Adipose tissue (tissue), 3 donors: ENCODE measurements around the gene F5. TPM values are rescaled to one million over a fixed set of nuclear protein-coding genes. Genes with fewer than 3 reads are reported as not detected.
"Not testable (repeated sequence)": the region's sequence is repeated elsewhere in the genome, so short reads cannot be mapped to it uniquely, and the experiment has no call there.

Experiments used
- H3K27ac ChIP-seq: one replicate; pipeline ENCODE4 v1.5.1; 2013; ENCODE audit warnings: low read depth, low read length
- WGBS, 3 donors: extraction: QIAGEN DNeasy Blood & Tissue Kit; methylation state at CpG; one replicate each; pipeline ENCODE4 v1.1.7; 2013; 5-methylcytosine and 5-hydroxymethylcytosine counted together
- polyA plus RNA-seq, 3 donors: library from polyadenylated mRNA; stranded (reverse); fragments of 200-250 nt; gene quantifications; one replicate each; pipeline ENCODE4 v1.2.3, GENCODE V29; 2013
- donor health status: healthy with polysubstance abuse.
- donor health status: Bipolar disorder and iron deficiency.
- donor health status: healthy.

Gene F5
- polyA plus RNA-seq, 3 donors, result 0.22 to 3.6 (median 0.67) TPM

GRCh38 chr1:169523904-169524303, 62.4 kb downstream of the F5 start:
- no peak overlapping the region for H3K27ac ChIP-seq

DNA sequence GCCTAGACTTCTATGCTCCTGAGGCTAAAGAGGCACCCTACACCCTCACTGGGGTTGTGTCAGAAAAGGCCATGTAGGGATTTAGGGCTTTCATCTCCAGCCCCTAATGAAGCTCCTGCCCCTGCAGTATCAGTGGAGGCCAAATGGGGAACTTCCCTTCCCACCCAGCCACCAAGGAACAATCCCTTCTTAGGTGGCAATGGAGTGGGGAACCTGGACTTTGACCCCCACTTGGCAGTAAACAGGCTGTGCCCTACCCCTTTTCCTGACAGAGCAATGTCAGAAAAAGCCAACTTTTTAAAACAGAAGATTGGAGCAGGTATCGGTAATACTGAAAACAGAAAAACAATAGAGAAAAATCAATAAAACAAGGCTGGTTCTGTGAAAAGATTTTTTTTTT, 65.1 kb downstream of the F5 start:
- 77 to 98% (median 92%) methylated on average over 1 of the region's 1 CpG for whole genome bisulfite sequencing, 3 donors
- H3K27ac ChIP-seq, result no peak overlapping the region

- no peak overlapping the region for H3K27ac ChIP-seq
- 93 to 96% (median 93%) methylated on average over 2 of the region's 2 CpGs for WGBS, 3 donors
These were observed 68.6 kb downstream of the F5 start for GRCh38 chr1:169517558-169518186.

DNA sequence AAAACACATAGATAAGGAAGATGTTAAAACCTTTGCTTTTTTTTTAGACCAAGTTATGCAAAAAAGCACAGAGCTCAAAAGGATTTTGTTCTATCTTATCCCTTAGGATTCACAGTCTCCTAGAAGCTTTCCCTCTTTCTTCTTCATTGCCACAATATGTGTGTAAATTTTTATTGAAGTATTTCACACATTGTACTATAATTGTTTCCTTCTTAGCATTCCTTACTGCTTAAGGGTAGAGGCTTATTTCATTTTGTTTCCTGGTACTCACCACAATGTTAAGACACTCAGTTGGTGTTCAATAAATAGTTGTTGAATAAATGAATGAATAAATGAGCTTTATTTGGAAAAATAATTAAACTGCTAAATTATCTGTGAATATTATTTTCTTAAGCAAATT, 70.6 kb downstream of the F5 start:
- H3K27ac ChIP-seq, result no peak overlapping the region

- H3K27ac ChIP-seq, result no peak overlapping the region
- 68 to 75% (median 68%) methylated on average over 2 of the region's 2 CpGs for WGBS, 3 donors
These were observed 71.6 kb downstream of the F5 start for GRCh38 chr1:169514566-169515270.

GRCh38 chr1:169513208-169513607, 73.1 kb downstream of the F5 start:
- no peak overlapping the region for H3K27ac ChIP-seq

DNA sequence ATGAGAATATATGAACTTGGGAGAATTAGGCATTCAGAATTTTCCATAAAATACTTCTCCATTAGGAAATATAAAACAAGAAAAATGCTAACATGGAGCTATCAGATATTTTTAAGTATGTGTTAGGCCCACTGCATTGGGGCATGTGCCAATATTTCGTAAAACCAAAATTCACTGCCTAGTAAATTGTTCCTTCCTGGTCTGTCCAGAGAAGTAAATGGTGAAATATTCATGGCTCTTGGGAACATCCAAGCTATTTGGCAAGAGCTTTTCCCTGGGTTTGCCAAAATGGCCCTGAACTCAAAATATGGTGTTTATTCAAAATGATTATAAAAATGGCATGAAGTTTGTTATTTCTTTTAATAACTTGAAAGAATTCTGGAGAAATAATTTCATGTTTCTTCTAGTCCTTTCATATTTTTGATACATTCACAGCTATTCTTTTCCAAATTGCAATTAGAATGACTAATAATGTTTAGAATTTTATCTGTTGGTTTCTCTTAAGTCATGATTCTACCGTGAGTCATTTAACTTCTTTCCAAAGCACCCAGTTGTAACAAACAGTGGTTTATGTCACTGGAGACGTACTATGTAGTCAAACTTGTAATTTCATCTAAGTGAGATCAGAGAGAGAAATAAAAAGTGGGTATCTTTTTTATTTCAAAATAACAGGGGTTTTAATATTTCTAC, 74.8 kb downstream of the F5 start:
- H3K27ac ChIP-seq, result no peak overlapping the region

DNA sequence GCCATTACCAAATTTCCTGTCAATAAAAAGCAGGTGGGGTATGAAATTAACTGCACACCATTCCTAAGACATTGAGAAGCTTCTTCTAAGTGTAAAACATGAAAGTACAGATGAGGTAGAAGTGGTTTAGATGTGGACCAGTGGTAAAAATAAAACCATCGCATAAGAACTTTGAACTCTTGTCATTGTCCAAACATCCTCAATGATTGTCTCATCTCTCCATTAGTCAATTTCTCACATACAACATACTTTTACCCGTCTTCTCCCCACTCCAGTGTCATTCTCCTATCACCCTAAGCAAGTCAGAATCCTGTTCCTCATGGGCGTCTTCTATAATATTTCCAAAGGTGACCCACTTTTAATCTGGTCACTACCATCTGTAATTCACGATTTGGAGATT, 76.2 kb downstream of the F5 start:
- WGBS, 3 donors, result 81 to 84% (median 81%) methylated on average over 4 of the region's 4 CpGs
- H3K27ac ChIP-seq, result no peak overlapping the region

More for the DNA sequence above, 74.8 kb downstream of the F5 start:
- WGBS, 3 donors, result 42 to 76% (median 44%) methylated on average over 3 of the region's 3 CpGs

DNA sequence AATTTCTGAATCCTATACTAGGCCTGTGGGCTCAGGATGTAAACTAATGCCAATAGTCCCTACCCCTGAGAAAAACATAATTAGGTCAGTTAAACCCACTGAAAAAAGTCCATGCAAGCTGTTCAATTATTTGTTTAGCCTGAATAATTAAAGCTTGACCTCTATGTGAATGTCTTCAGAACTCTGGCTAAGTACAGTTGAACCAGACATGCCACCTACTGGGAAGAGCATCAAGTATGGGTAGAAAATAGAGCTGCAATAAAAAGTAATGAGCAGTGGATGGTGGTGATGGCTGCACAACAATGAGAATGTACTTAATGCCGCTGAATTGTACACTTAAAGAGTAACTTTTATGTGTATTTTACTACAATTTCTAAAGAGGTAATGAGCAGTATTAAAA, 76.9 kb downstream of the F5 start:
- H3K27ac ChIP-seq, result no peak overlapping the region
- WGBS, 3 donors, result 86 to 99% (median 86%) methylated on average over 1 of the region's 1 CpG

DNA sequence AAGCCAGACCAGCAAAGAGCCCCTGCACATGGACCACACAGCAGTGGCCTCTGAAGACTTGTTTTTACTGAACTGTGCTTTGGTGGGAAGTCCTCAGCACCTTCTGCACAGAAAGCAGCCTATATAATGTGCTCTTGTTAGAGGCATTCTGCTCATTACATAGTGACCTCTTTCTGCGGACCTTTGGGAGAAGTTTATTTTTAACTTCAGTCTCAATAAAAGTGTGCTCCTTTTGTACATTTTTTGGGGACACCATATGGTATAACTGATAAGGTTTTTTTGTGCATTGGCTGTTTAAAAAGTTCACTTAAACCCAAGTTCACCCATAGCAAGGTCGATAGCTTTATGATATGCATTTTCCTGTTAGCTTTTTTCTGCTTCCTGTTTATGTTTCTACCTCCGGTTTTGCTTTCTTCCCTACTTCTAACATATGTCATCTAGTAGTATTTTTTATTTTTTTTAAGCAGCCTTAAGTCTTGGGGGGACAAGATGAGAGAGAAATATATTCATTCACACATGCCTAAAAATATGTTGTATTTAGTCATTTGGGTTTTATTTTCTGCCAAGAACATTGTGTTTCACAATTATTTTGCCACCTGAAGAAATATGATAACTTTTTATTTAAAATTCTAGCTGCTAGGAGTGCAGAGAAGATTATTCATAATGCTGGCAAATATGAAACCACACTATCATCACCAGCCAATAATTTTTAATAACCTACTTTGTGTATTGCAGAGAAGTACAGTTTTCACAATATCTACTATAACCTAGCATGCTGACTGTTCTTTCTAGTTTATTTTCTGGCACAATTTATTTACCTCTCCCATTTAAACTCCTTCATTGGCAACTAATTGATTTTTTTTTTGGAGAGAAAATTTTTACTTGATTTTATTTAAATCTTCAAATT, 77.6 kb downstream of the F5 start:
- no peak overlapping the region for H3K27ac ChIP-seq
- WGBS, 3 donors, result 6 to 23% (median 18%) methylated on average over 3 of the region's 3 CpGs

DNA sequence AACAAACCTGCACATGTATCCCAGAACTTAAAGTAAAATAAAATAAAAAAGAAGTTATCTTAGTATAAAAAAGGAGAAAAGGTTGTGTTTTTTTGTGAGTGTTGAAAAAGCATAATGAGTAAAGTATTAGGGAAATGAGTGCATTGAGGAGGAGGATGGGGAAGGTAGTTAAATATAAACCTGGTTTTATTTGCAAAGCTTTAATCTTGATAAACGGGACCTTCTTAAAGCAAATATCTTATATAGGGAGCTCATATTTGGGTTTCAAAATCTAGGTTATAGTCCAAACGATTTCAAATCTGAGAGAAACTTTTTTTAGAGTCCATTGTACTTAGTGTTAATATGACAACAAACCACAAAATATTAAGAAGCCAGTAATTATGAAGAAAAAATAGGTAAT, 78.9 kb downstream of the F5 start:
- H3K27ac ChIP-seq, result no peak overlapping the region
- WGBS, 3 donors, result 20 to 80% (median 78%) methylated on average over 2 of the region's 2 CpGs

GRCh38 chr1:169503601-169504000, 82.7 kb downstream of the F5 start:
- WGBS, 3 donors, result 95 to 98% (median 97%) methylated on average over 2 of the region's 2 CpGs
- not testable (repeated sequence) for H3K27ac ChIP-seq

GRCh38 chr1:169499807-169500206, 86.5 kb downstream of the F5 start:
- H3K27ac ChIP-seq, result no peak overlapping the region

DNA sequence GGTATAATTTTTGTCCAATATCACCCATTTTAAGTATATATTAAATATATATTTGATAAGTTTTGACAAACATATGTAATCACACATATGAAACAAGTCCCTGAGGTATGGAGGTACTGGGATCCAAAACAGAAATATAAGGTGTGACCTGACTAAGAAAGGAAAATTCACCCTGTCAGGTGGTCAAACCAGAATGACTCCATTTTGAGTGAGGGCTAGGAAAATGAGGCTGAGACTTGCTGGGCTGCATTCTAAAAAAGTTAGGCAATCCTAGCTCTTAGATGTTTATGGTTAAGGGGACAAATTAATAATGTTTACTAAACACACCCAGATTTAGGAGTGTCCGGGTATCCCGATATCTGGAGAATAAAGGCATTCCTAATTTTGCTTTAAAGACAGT, 89.0 kb downstream of the F5 start:
- no peak overlapping the region for H3K27ac ChIP-seq
- 95 to 98% (median 98%) methylated on average over 2 of the region's 2 CpGs for WGBS, 3 donors

DNA sequence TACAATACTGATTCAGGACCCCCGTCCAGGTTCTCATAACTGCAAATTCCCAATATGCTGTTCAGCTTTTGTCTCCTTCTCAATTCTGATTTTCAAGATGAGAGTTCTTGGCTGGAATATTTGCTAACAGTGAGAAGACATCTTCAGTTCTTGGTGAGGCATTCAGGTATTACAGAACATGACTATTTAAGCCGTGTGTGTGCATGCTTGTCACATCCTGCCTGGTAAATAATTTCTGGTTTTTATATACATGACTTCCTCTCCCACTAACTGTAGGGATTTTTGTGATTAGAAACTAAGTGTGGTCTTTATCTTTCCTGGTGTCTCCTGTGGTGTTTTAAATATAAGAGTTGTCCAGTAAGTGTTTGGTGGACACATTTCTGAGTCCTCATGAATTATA, 90.4 kb downstream of the F5 start:
- no peak overlapping the region for H3K27ac ChIP-seq
- WGBS, 3 donors, result 52 to 62% (median 61%) methylated on average over 2 of the region's 2 CpGs

GRCh38 chr1:169495046-169495775, 91.1 kb downstream of the F5 start:
- no peak overlapping the region for H3K27ac ChIP-seq

- no peak overlapping the region for H3K27ac ChIP-seq
- 93 to 98% (median 97%) methylated on average over 3 of the region's 3 CpGs for WGBS, 3 donors
These were observed 91.9 kb downstream of the F5 start for GRCh38 chr1:169494343-169494742.

DNA sequence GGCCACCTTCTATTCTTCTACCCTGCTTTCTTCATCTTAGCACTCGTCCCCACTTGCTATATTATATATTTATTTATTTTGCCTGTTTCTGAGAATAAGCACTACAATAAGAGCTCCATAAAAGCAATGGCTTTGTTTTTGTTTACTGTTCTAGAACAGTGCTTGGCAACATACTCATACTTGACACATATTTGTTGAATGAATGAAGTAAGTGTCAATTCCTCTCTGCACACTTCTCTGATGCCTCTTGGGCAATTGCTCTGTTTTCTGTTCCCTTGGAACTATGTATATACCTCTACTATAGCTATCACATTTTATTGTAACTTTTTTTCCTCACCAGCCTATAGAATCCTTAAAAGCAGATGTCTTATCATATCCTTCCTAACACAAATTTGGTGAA, 93.0 kb downstream of the F5 start:
- WGBS, 3 donors, result 83 to 90% (median 84%) methylated on average over 1 of the region's 1 CpG
- no peak overlapping the region for H3K27ac ChIP-seq
